GM12872 (cell line): ENCODE measurements around the gene PYDC1.

Experiments used
- CTCF ChIP-seq: IDR thresholded peaks from 3 replicates; pipeline ENCODE4 v1.5.1; 2011; ENCODE audit warnings: low read depth, mild to moderate bottlenecking, low read length, moderate library complexity; ENCODE audit not compliant: insufficient read depth

Gene PYDC1

GRCh38 chr16:31196324-31197088 lies 20.4 kb downstream of the PYDC1 start:
- TF ChIP-seq CTCF: no peak

GRCh38 chr16:31194898-31195297 lies 22.0 kb downstream of the PYDC1 start:
- no peak for TF ChIP-seq CTCF

- TF ChIP-seq CTCF: no peak
These were observed 23.1 kb downstream of the PYDC1 start for GRCh38 chr16:31193874-31194273.

GRCh38 chr16:31192856-31193642 lies 23.9 kb downstream of the PYDC1 start:
- TF ChIP-seq CTCF: no peak

- TF ChIP-seq CTCF: no peak
These were observed 25.1 kb downstream of the PYDC1 start for GRCh38 chr16:31191697-31192428.

GRCh38 chr16:31190818-31191444 lies 26.0 kb downstream of the PYDC1 start:
- no peak for TF ChIP-seq CTCF

GRCh38 chr16:31190061-31190460 lies 26.9 kb downstream of the PYDC1 start:
- no peak for TF ChIP-seq CTCF
